Posterior cingulate gyrus (tissue), 11 donors: ENCODE measurements around the gene PCGF6.
"Not testable (repeated sequence)": the region's sequence is repeated elsewhere in the genome, so short reads cannot be mapped to it uniquely, and the experiment has no call there.

Experiments used
- DNase-seq, 10 donors: peaks; one replicate each; pipeline versions ENCODE4 v3.0.0 to v3.0.0-alpha.2; 2020 to 2021; ENCODE audit warnings: mixed read lengths in 3 of 10
- intact Hi-C: fragments of 100-400 bp; cut with DNase I; formaldehyde crosslinking; loops from one replicate; pipeline ENCODE4 v1.15.1; 2023

PCGF6 gene

GRCh38 chr10:103350517-103351260, at the start of gene PCGF6:
PCGF6 (minus strand) TSS chr10:103351140; CDS start chr10:103351066, 74 bp downstream.
- intact Hi-C loops, result loop anchor here (1.0 kb wide), 1 partner anchor 18 kb away; no protein-coding TSS in a partner anchor

GRCh38 chr10:103397191-103397825, 46.4 kb upstream of the PCGF6 start:
- peak in 1 of 10 donors; percentile 9 for DNase-seq
- intact Hi-C loops, result no loop called here

More at GRCh38 chr10:103350517-103351260, at the start of gene PCGF6:
- DNase-seq, result peak; percentile 70 to 97 (median 82)

GRCh38 chr10:103396789-103397087, 45.8 kb upstream of the PCGF6 start:
- intact Hi-C loops, result no loop called here
- DNase-seq, result no peak

- intact Hi-C loops, result no loop called here
- DNase-seq, result peak; percentile 97 to 100 (median 98)
Measured at GRCh38 chr10:103396067-103396788, 45.3 kb upstream of the PCGF6 start, which contains the start of the genes ATP5MK and PDCD11. ATP5MK (minus strand) TSS chr10:103396475; CDS start chr10:103392457, 4,018 bp downstream. PDCD11 (plus strand) TSS chr10:103396626; CDS start chr10:103398427, 1,801 bp downstream.

GRCh38 chr10:103395754-103396066, 44.8 kb upstream of the PCGF6 start:
- DNase-seq, result no peak
- intact Hi-C loops, result no loop called here

GRCh38 chr10:103394180-103394579, 43.2 kb upstream of the PCGF6 start:
- intact Hi-C loops, result no loop called here
- no peak for DNase-seq

- intact Hi-C loops, result no loop called here
- no peak for DNase-seq
Measured at GRCh38 chr10:103382769-103383168, 31.8 kb upstream of the PCGF6 start.

GRCh38 chr10:103374263-103374662, 23.3 kb upstream of the PCGF6 start:
- intact Hi-C loops, result no loop called here
- DNase-seq, result no peak

GRCh38 chr10:103373544-103373943, 22.6 kb upstream of the PCGF6 start:
- no peak for DNase-seq
- intact Hi-C loops, result no loop called here

GRCh38 chr10:103367782-103368518, 17.0 kb upstream of the PCGF6 start, which contains the start of gene TAF5:
TAF5 (plus strand) TSS chr10:103367976; CDS start chr10:103367990, 14 bp downstream.
- peak; percentile 85 to 98 (median 90) for DNase-seq
- intact Hi-C loops, result loop anchor here (1.0 kb wide), 1 partner anchor 18 kb away; no protein-coding TSS in a partner anchor

- intact Hi-C loops, result no loop called here
- no peak for DNase-seq
Measured at GRCh38 chr10:103367379-103367781, 16.4 kb upstream of the PCGF6 start.

GRCh38 chr10:103360791-103361190, 9.9 kb upstream of the PCGF6 start:
- intact Hi-C loops, result not testable (repeated sequence)
- DNase-seq, result peak in 1 of 10 donors; percentile 14

- DNase-seq, intact Hi-C loops: not testable (repeated sequence)
Measured at GRCh38 chr10:103359493-103359892, 8.6 kb upstream of the PCGF6 start.

- intact Hi-C loops, result no loop called here
- DNase-seq, result no peak
Measured at GRCh38 chr10:103355906-103356599, 5.1 kb upstream of the PCGF6 start.

- DNase-seq, intact Hi-C loops: not testable (repeated sequence)
Measured at GRCh38 chr10:103354567-103354966, 3.6 kb upstream of the PCGF6 start.

GRCh38 chr10:103353281-103353680, 2.3 kb upstream of the PCGF6 start:
- intact Hi-C loops, result no loop called here
- DNase-seq, result no peak

GRCh38 chr10:103350175-103350516, 794 bp downstream of the PCGF6 start:
- no peak for DNase-seq
- intact Hi-C loops, result loop anchor here (1.0 kb wide), 1 partner anchor 18 kb away; no protein-coding TSS in a partner anchor

GRCh38 chr10:103336370-103336769, 14.6 kb downstream of the PCGF6 start:
- intact Hi-C loops, result no loop called here
- no peak for DNase-seq

- intact Hi-C loops, result no loop called here
- DNase-seq, result no peak
Measured at GRCh38 chr10:103334567-103334966, 16.4 kb downstream of the PCGF6 start.
